Rectal smooth muscle tissue (tissue), 1 donor: ENCODE data around the gene VEZT.
"Not testable (repeated sequence)": the region's sequence is repeated elsewhere in the genome, so short reads cannot be mapped to it uniquely, and the experiment has no call there.

Experiments used
- H3K27ac ChIP-seq: one replicate; pipeline ENCODE4 v1.7.0; 2013; ENCODE audit warnings: low read depth, low read length, inconsistent platforms
- H3K27me3 ChIP-seq: one replicate; pipeline ENCODE4 v1.7.0; 2013; ENCODE audit warnings: low read length; ENCODE audit not compliant: control insufficient read depth, insufficient read depth
- H3K36me3 ChIP-seq: one replicate; pipeline ENCODE4 v1.7.0; 2013; ENCODE audit warnings: low read length; ENCODE audit not compliant: control insufficient read depth, insufficient read depth
- H3K4me1 ChIP-seq: one replicate; pipeline ENCODE4 v1.7.0; 2013; ENCODE audit warnings: low read length; ENCODE audit not compliant: control insufficient read depth, insufficient read depth
- H3K4me3 ChIP-seq: one replicate; pipeline ENCODE4 v1.7.0; 2013; ENCODE audit warnings: low read length
- H3K9ac ChIP-seq: one replicate; pipeline ENCODE4 v1.7.0; 2013; ENCODE audit warnings: low read length

The VEZT gene

DNA sequence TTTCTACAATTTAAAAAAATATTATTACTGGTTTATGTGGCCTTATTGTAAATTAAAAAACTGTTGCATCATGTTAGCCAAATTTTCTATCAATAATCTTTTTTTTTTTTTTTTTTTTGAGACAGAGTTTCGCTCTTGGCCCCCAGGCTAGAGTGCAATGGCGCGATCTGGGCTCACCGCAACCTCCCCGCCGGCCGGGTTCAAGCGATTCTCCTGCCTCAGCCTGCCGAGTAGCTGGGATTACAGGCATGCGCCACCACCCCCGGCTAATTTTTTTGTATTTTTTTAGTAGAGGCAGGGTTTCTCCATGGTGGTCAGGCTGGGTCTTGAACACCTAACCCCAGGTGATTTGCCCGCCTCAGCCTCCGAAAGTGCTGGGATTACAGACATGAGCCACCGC lies 16.6 kb downstream of the VEZT start:
- H3K27me3 ChIP-seq, H3K27ac ChIP-seq, H3K4me3 ChIP-seq, H3K9ac ChIP-seq, H3K36me3 ChIP-seq: not testable (repeated sequence)
- H3K4me1 ChIP-seq = peaks cover 13% of the 10 kb centered on the region

DNA sequence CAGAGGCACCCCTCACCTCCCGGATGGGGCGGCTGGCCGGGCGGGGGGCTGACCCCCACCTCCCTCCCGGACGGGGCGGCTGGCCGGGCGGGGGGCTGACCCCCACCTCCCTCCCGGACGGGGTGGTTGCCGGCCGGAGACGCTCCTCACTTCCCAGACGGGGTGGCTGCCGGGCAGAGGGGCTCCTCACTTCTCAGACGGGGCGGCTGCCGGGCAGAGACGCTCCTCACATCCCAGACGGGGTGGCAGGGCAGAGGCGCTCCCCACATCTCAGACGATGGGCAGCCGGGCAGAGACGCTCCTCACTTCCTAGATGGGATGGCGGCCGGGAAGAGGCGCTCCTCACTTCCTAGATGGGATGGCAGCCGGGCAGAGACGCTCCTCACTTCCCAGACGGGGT lies 18.0 kb downstream of the VEZT start:
- not testable (repeated sequence) for H3K27ac ChIP-seq, H3K36me3 ChIP-seq, H3K9ac ChIP-seq, H3K27me3 ChIP-seq, H3K4me3 ChIP-seq
- peaks cover 12% of the 10 kb centered on the region for H3K4me1 ChIP-seq

DNA sequence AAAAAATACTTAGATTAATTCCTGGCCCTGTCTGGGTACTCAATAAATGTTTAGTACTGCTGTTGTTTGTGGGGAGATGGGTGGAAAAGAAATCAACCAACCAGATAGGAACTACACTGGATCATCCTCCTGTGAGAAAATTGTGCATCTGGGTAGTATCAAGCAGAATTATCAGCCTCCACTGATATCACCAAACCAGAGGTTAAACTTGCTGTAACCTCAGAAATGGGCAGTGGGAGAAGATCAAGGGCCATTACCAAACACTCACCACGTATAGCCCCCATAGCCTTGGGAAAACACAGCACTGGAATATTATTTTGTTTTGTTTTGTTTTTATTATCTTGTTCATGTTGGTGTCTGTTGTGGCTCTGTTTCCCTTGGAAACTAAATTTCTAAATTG lies 19.7 kb downstream of the VEZT start:
- Histone ChIP-seq H3K4me1 (peaks cover 8% of the 10 kb centered on the region), H3K27ac (no peak overlapping the region), H3K27me3 (no peaks in the 10 kb centered on the region), H3K4me3 (no peak overlapping the region), H3K9ac (no peak overlapping the region), H3K36me3 (no peaks in the 10 kb centered on the region)

DNA sequence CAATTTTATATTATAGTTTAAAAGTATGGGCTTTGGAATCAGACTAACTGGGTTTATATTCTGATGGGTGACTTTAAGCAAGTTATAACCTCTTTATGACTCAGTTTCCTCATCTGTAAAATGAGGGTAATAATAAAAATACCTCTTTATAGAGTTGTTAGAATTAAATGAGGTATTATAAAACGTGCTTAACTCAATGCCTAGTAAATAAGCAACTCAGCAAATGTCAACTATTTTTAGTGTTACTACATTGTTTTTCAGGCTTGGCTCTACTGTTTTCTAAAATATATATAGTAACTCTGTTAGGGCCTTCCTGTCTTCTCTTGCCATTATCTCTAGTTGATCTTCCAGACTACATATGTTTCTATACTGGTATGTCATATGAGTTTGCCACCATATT lies 20.5 kb downstream of the VEZT start:
- peaks cover 6% of the 10 kb centered on the region for H3K4me1 ChIP-seq
- no peak overlapping the region for H3K27ac ChIP-seq
- no peak overlapping the region for H3K4me3 ChIP-seq
- H3K36me3 ChIP-seq = no peaks in the 10 kb centered on the region
- no peak overlapping the region for H3K9ac ChIP-seq
- H3K27me3 ChIP-seq = no peaks in the 10 kb centered on the region

DNA sequence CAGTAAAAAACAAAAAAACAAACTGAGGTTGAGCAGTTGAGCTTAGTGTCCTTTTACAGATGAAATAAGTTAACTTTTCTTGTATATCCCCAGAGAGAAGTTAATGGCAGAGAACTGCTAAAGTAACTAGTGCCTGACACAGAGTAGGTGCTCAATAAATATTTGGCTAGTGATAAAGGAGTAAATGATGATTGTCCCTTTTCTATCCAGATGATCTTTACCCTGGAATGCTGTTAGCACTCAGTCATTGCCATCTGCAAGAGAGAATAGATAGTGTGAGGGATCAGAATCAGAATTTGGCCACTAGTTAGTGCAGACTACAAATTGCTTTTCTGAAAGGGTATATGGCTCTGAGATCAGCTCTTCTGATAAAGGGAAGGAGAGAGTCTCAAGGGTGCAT lies 21.6 kb downstream of the VEZT start:
- no peak overlapping the region for H3K27ac ChIP-seq
- no peaks in the 10 kb centered on the region for H3K27me3 ChIP-seq
- peaks cover 2% of the 10 kb centered on the region for H3K36me3 ChIP-seq
- H3K4me1 ChIP-seq = peaks cover 6% of the 10 kb centered on the region
- no peak overlapping the region for H3K4me3 ChIP-seq
- no peak overlapping the region for H3K9ac ChIP-seq

DNA sequence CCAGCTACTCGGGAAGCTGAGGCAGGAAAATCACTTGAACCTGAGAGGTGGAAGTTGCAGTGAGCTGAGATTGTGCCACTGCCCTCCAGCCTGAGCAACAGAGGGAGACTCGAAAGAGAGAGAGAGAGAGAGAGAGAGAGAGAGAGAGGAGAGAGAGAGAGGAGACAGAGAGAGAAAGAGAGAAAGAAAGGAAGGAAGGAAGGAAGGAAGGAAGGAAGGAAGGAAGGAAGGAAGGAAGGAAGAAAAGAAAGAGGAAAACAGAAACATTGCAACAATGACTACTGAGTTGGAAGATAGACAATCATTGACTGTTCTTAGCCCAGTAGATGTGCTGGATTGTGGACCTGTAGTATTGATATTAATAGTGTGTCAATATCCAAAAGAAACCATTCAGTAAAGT lies 22.2 kb downstream of the VEZT start:
- H3K4me1 ChIP-seq, H3K27ac ChIP-seq, H3K27me3 ChIP-seq, H3K36me3 ChIP-seq, H3K4me3 ChIP-seq, H3K9ac ChIP-seq: not testable (repeated sequence)

DNA sequence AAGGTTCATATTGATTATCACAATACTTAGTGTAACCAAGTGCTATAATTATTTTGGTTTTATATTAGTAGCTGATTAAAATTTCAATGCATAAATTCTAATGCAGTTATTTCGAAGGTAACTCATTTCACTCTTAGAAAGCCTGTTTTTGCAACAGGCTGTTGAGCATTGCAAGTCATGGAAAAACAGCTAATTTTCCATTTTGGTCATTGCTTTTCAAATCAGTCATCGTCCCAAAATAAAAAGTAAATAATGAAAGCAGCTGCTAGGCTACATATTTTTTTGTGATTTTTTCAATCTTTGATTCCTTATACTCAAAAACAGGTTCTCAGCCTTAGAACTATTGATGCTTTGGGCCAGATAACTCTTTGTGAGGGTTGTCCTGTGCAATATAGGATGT lies 22.9 kb downstream of the VEZT start:
- H3K4me3 ChIP-seq = no peak overlapping the region
- no peak overlapping the region for H3K27ac ChIP-seq

DNA sequence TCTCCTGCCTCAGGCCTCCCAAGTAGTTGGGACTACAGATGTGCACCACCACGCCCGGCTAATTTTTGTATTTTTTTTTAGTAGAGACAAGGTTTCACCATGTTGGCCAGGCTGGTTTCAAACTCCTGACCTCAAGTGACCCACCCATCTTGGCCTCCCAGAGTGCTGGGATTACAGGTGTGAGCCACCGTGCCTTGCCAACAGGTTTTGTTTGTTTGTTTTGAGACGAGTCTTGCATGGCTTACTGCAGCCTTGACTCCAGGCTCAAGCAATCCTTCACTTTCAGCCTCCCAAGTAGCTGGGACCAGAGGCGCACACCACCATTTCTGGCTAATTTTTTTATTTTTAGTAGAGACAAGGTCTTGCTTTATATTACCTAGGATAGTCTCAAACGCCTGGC lies 23.5 kb downstream of the VEZT start:
- H3K4me3 ChIP-seq, H3K36me3 ChIP-seq, H3K4me1 ChIP-seq, H3K9ac ChIP-seq, H3K27ac ChIP-seq, H3K27me3 ChIP-seq: not testable (repeated sequence)

More for the DNA sequence above, 22.9 kb downstream of the VEZT start:
- Histone ChIP-seq H3K9ac (no peak overlapping the region), H3K27me3 (no peaks in the 10 kb centered on the region), H3K4me1 (peaks cover 6% of the 10 kb centered on the region), H3K36me3 (peaks cover 2% of the 10 kb centered on the region)

DNA sequence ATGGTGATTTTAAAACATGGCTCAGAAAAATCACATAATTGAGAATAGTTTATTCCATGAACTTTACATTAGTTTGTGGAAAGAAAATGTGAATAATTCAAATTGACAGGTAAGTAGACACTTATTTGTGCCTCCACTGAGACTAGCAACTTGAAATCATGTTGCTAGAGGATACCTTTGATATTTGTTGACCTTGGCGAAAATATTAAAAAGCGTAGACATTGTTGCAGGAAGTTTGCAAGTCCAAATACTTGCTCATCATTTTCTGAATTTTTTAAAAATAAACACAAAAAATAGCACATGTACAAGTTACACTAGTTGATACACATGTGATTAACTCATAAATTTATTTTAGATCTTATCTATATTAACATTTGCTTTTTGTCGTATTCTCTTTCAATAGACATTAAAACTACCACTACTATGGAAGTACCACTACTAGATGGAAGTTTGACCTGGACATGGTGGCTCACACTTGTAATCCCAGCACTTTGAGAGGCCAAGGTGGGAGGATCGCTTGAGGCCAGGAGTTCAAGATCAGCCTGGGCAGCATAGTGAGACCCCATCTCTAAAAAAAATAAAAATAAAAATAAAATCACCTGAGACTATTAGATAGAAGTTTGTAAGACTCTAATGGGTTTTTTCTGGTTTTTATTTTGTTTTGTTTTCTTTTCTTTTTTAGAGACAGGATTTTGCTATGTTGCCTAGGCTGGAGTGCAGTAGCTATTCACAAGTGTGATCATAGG lies 24.3 kb downstream of the VEZT start:
- no peak overlapping the region for H3K4me3 ChIP-seq
- H3K9ac ChIP-seq = no peak overlapping the region
- peaks cover 2% of the 10 kb centered on the region for H3K36me3 ChIP-seq
- H3K27me3 ChIP-seq = no peaks in the 10 kb centered on the region
- peaks cover 6% of the 10 kb centered on the region for H3K4me1 ChIP-seq
- no peak overlapping the region for H3K27ac ChIP-seq

DNA sequence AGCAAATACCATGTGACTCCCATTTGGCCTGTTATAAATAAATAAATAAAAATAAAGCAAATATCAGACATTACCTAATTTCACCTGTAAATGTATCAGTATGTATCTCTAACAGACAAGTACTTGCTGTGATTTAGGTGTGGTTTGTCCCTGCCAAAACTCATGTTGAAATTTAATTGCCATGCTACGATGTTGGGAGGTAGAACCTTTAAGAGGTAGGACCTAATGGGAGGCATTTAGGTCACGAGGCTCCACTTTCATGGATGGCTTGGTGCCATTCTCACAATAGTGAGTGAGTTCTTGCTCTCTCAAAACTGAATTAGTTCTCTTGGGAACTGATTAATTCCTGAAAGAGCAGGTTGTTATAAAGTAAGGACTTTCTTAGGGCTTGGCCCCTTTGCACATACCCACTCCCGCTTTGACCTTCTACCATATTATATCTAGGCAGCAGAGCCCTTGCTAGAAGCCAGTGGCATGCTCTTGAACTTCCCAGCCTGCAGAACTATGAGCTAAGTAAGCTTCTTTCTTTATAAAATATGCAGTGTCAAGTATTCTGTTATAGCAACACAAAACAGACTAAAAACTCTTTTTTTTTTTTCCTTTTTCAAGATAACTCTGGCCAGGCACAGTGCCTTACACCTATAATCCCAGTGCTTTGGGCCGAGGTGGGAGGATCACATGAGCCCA lies 26.0 kb downstream of the VEZT start:
- Histone ChIP-seq H3K27ac (no peak overlapping the region), H3K36me3 (peaks cover 2% of the 10 kb centered on the region), H3K4me3 (no peak overlapping the region), H3K27me3 (no peaks in the 10 kb centered on the region), H3K4me1 (peaks cover 5% of the 10 kb centered on the region), H3K9ac (no peak overlapping the region)

DNA sequence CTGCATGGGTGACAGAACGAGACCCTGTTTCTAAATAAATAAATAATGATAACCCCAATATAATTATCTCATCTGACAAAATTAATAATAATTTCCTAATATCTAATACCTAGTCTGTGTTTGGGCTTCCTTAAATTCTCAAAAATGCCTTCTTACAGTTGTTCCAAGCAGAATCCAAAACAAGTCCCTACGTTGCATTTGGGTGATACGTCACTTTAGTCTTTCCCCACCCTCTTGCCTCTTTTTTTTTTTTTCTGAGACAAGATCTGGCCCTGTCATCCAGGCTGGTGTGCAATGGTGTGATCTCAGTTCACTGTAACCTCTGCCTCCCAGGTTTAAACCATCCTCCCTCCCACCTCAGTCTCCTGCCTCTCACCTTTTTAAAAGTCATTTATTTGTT lies 26.7 kb downstream of the VEZT start:
- H3K27ac ChIP-seq = no peak overlapping the region
- peaks cover 5% of the 10 kb centered on the region for H3K4me1 ChIP-seq
- no peaks in the 10 kb centered on the region for H3K27me3 ChIP-seq
- H3K36me3 ChIP-seq = peaks cover 2% of the 10 kb centered on the region
- H3K4me3 ChIP-seq = no peak overlapping the region
- no peak overlapping the region for H3K9ac ChIP-seq

DNA sequence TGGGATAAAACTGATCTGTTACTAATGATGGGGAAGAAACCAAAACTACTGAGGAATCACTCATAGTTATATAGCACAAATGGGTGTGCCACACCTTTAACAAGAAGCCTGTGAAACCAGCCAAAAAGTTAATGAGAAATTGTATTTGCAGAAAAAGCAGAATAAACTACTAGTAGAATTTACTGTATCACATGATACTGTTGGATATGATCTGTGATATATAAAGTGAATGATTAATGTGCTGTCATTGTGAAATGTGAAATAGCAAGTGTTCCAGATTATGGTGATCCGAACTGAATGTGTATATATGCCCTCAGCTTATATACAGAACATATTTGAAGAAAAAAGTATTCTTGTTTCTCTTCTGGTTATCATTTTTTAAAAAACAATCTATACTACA lies 30.5 kb downstream of the VEZT start:
- no peak overlapping the region for H3K4me3 ChIP-seq
- no peak overlapping the region for H3K9ac ChIP-seq
- no peaks in the 10 kb centered on the region for H3K27me3 ChIP-seq
- no peak overlapping the region for H3K27ac ChIP-seq
- H3K4me1 ChIP-seq = peaks cover 8% of the 10 kb centered on the region
- peaks cover 2% of the 10 kb centered on the region for H3K36me3 ChIP-seq
